Fibroblast of lung (primary cell): Measurements from ENCODE around the gene CASP1. TPM values are rescaled to one million over a fixed set of nuclear protein-coding genes. Genes with fewer than 3 reads are reported as not detected.

ENCODE experiments used
- DNase-seq, 2 donors: peaks; one replicate each; pipeline versions ENCODE4 v3.0.0 to v3.0.0-alpha.2; 2010; ENCODE audit warnings: low read depth in 2 of 2
- H2AFZ ChIP-seq: 2 replicates; pipeline ENCODE4 v1.5.1; 2012; ENCODE audit warnings: low read length, control low read depth, inconsistent platforms
- H3K27ac ChIP-seq: 2 replicates; pipeline ENCODE4 v1.5.1; 2011; ENCODE audit warnings: low read length, control low read depth; ENCODE audit not compliant: insufficient read depth
- H3K27me3 ChIP-seq: 2 replicates; pipeline ENCODE4 v1.5.1; 2011; ENCODE audit warnings: mild to moderate bottlenecking, low read length; ENCODE audit not compliant: control insufficient read depth, insufficient read depth
- H3K36me3 ChIP-seq: 2 replicates; pipeline ENCODE4 v1.5.1; 2011; ENCODE audit warnings: low read length; ENCODE audit not compliant: control insufficient read depth, insufficient read depth
- H3K4me1 ChIP-seq: 2 replicates; pipeline ENCODE4 v1.5.1; 2011; ENCODE audit warnings: low read length; ENCODE audit not compliant: control insufficient read depth, insufficient read depth; ENCODE audit errors: extremely low read depth
- H3K4me2 ChIP-seq: 2 replicates; pipeline ENCODE4 v1.5.1; 2011; ENCODE audit warnings: low read length, control low read depth; ENCODE audit not compliant: insufficient read depth; ENCODE audit errors: extremely low read depth
- H3K4me3 ChIP-seq, 4 experiments: fragments of 200-600 bp in 1 of 4; sonication (generic) in 1 of 4; replicated peaks in 1 of 4; 2 replicates each; pipeline ENCODE4 v1.5.1; 2011 to 2016; ENCODE audit warnings: low read length in 4 of 4, low read depth in 3 of 4, mild to moderate bottlenecking in 3 of 4, control low read depth in 2 of 4, inconsistent platforms in 1 of 4, mixed read lengths in 1 of 4; ENCODE audit not compliant: insufficient read depth in 1 of 4; ENCODE audit errors: control extremely low read depth in 1 of 4
- H3K79me2 ChIP-seq: 2 replicates; pipeline ENCODE4 v1.5.1; 2012; ENCODE audit warnings: mild to moderate bottlenecking, low read length, inconsistent platforms; ENCODE audit not compliant: control insufficient read depth, insufficient read depth
- H3K9ac ChIP-seq: 2 replicates; pipeline ENCODE4 v1.5.1; 2011; ENCODE audit warnings: mild to moderate bottlenecking, low read length, control low read depth; ENCODE audit not compliant: insufficient read depth
- H3K9me3 ChIP-seq: 2 replicates; pipeline ENCODE4 v1.5.1; 2012; ENCODE audit warnings: low read depth, low read length; ENCODE audit not compliant: control insufficient read depth, insufficient read depth
- H4K20me1 ChIP-seq: 2 replicates; pipeline ENCODE4 v1.5.1; 2011; ENCODE audit warnings: low read length; ENCODE audit not compliant: control insufficient read depth, insufficient read depth; ENCODE audit errors: extremely low read depth
- CTCF ChIP-seq, 2 donors: IDR thresholded peaks in 1 of 2; conservative IDR thresholded peaks in 1 of 2; 1 replicate in 1 of 2; 2 replicates in 1 of 2; pipeline ENCODE4 v1.5.1; 2011 to 2012; ENCODE audit warnings: low read length in 2 of 2, control low read depth in 1 of 2, inconsistent platforms in 1 of 2, low read depth in 1 of 2, mild to moderate bottlenecking in 1 of 2
- EZH2 ChIP-seq: IDR thresholded peaks from 2 replicates; pipeline ENCODE4 v1.5.1; 2012; ENCODE audit warnings: low read length, control low read depth, mild to moderate bottlenecking; ENCODE audit errors: missing control alignments
- polyA plus RNA-seq, 2 donors: library from polyadenylated mRNA; depleted of rRNA in 1 of 2; stranded (reverse) in 1 of 2; unstranded in 1 of 2; fragments of >200 nt; gene quantifications; 2 replicates each; pipeline ENCODE4 v1.2.1, GENCODE V29; 2011 to 2012; ENCODE audit warnings: missing spikeins in 1 of 2
- total RNA-seq: library from RNA; depleted of rRNA; stranded (reverse); fragments of >200 nt; gene quantifications from 2 replicates; pipeline ENCODE4 v1.2.1, GENCODE V29; 2014

Gene CASP1
- total and polyA plus RNA-seq, 2 donors (not counting 1 experiment from before 2014, with no cell fraction given) = 49.9 to 115 TPM

- no peak overlapping the region for H3K4me2 ChIP-seq
- no peak overlapping the region for H3K9ac ChIP-seq
- DNase-seq = no peak
- H3K4me1 ChIP-seq = no peaks in the 10 kb centered on the region
- H3K27me3 ChIP-seq = no peaks in the 10 kb centered on the region
- no peak overlapping the region for H2AFZ ChIP-seq
- TF ChIP-seq EZH2 (no peak), CTCF (conservative IDR thresholded peaks at IDR 0.05 in 1 of 2, IDR thresholded peaks at IDR 0.05 in 1 of 2; ENCODE audit: low read depth in 1 of 2, low read length in 2 of 2) (no peak)
- no peak overlapping the region for H3K4me3 ChIP-seq
- no peak overlapping the region for H3K27ac ChIP-seq
- H4K20me1 ChIP-seq = no peaks in the 10 kb centered on the region
- no peaks in the 10 kb centered on the region for H3K9me3 ChIP-seq
- H3K79me2 ChIP-seq = no peaks in the 10 kb centered on the region
- no peaks in the 10 kb centered on the region for H3K36me3 ChIP-seq
These were observed 10.6 kb downstream of the CASP1 start for GRCh38 chr11:105024394-105024793.

DNA sequence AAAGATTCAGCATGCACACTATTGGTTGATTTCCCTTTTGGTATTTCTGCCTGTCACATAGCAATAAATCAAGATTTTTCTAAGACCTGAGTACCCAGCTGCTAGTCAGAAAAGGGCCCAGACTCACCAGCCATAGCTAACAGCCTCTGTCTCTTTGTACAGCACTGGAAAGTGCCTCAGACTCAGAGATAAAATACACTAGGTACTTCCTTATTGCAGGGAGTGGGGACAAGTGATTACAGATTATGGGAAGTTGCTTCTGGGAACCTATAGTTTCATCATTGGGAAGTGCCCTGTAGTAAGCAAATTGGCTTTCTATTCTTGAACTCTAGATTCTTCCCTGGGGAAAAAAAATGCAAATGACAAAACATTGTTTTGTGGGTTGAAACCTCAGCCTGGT lies 11.9 kb downstream of the CASP1 start, which contains the start of gene CASP5:
Gene CASP5, minus strand, starts transcription at position 166 of the 400 bp plus-strand sequence. Its CDS starts 32 bp downstream, at position 134.
- no peaks in the 10 kb centered on the region for H3K4me1 ChIP-seq
- no peak within 1 kb of the TSS for H3K4me2 ChIP-seq
- peak in 1 of 2 donors; percentile 55 for DNase-seq
- no peaks in the 10 kb centered on the region for H3K27me3 ChIP-seq
- no peak for TF ChIP-seq CTCF (conservative IDR thresholded peaks at IDR 0.05 in 1 of 2, IDR thresholded peaks at IDR 0.05 in 1 of 2; ENCODE audit: low read depth in 1 of 2, low read length in 2 of 2)
- no peak for TF ChIP-seq EZH2
- H3K9ac ChIP-seq = no peak within 1 kb of the TSS
- H3K36me3 ChIP-seq = no peaks in the 10 kb centered on the region
- no peaks in the 10 kb centered on the region for H4K20me1 ChIP-seq
- H3K9me3 ChIP-seq = no peaks in the 10 kb centered on the region
- H3K27ac ChIP-seq = no peak within 1 kb of the TSS
- H3K79me2 ChIP-seq = no peaks in the 10 kb centered on the region
- no peak within 1 kb of the TSS for H2AFZ ChIP-seq
- H3K4me3 ChIP-seq = no peak within 1 kb of the TSS

GRCh38 chr11:105022527-105022926 lies 12.4 kb downstream of the CASP1 start:
- H3K9me3 ChIP-seq = no peaks in the 10 kb centered on the region
- no peaks in the 10 kb centered on the region for H3K4me1 ChIP-seq

More at GRCh38 chr11:105022527-105022926, 12.4 kb downstream of the CASP1 start:
- Histone ChIP-seq H3K27me3 (no peaks in the 10 kb centered on the region), H3K27ac (no peak overlapping the region), H3K4me3 (no peak overlapping the region), H2AFZ (no peak overlapping the region), H4K20me1 (no peaks in the 10 kb centered on the region), H3K9ac (no peak overlapping the region), H3K79me2 (no peaks in the 10 kb centered on the region), H3K4me2 (no peak overlapping the region), H3K36me3 (no peaks in the 10 kb centered on the region)
- TF ChIP-seq EZH2 (no peak), CTCF (conservative IDR thresholded peaks at IDR 0.05 in 1 of 2, IDR thresholded peaks at IDR 0.05 in 1 of 2; ENCODE audit: low read depth in 1 of 2, low read length in 2 of 2) (no peak)
- DNase-seq = no peak
